Measurements from ENCODE around the gene ASB5. TPM values are rescaled to one million over a fixed set of nuclear protein-coding genes. Genes with fewer than 3 reads are reported as not detected.

ASB5 gene
- total and polyA plus RNA-seq, 2 donors from 2014 or later = 0.25 to 0.37 TPM

DNA sequence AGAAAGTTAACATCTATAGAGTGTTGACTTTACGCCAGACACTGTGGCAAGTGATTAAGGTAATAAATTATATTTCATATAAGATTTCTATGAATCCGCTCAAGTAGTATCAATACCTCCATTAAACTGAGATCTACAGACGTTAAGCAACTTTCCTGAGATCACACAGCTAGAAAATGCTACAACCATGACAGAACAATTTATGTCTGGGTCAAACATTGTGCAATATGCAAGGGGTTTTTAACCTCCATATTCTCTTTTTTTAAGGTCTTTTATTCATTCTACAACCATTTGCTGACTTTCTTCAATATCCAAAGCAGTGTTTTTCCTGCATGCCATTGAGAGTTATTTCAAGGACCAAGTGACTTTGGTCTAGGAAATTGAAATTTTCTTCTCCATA lies 10.9 kb downstream of the ASB5 start:
- H3K4me3 ChIP-seq (ENCODE audit: low read length in 3 of 3) = no peak overlapping the region
- no peak overlapping the region for H3K27ac ChIP-seq (ENCODE audit: low read depth in 2 of 2, low read length in 2 of 2)
- H3K9ac ChIP-seq (ENCODE audit: low read length in 3 of 3) = no peak overlapping the region
- no peak for FAIRE-seq
- no peak for TF ChIP-seq CTCF (IDR thresholded peaks at IDR 0.05; ENCODE audit: borderline replicate concordance, extremely low read depth, insufficient read depth)
- no peak for DNase-seq
- intact Hi-C loops (cut with DNase I) = no loop called here
- H3K4me1 ChIP-seq (ENCODE audit: control insufficient read depth in 2 of 3, insufficient read depth in 2 of 3, low read depth in 1 of 3, low read length in 3 of 3) = no peaks in the 10 kb centered on the region
- H3K36me3 ChIP-seq (ENCODE audit: control insufficient read depth in 2 of 3, insufficient read depth in 3 of 3, low read length in 3 of 3) = no peaks in the 10 kb centered on the region
- H3K27me3 ChIP-seq (ENCODE audit: control insufficient read depth, insufficient read depth, low read length) = no peaks in the 10 kb centered on the region
- H3K9me3 ChIP-seq (ENCODE audit: control insufficient read depth in 2 of 3, insufficient read depth in 1 of 3, low read length in 3 of 3) = no peaks in the 10 kb centered on the region

DNA sequence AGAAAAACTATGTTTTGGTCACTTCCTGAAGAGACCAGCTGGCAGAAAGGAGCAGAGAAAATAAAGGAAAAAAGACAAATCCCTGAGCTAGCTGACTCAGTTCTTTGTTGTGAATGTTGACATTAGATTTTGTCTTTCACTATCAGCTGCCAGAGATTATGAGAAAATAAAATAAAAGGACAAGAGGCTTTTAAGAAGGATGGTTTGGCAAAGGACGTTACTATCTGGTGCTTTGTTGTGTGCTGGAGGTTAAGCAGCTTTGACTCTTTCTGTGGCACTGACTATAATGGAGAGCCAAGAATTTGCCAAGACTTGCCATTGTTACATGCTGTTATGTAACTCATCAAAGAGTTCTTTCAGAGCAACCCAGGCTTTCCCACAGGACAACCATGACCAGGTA lies 12.1 kb downstream of the ASB5 start:
- FAIRE-seq (no peak), DNase-seq (no peak)
- TF ChIP-seq CTCF (IDR thresholded peaks at IDR 0.05; ENCODE audit: borderline replicate concordance, extremely low read depth, insufficient read depth) = no peak
- Histone ChIP-seq H3K4me1 (ENCODE audit: control insufficient read depth in 2 of 3, insufficient read depth in 2 of 3, low read depth in 1 of 3, low read length in 3 of 3) (no peaks in the 10 kb centered on the region), H3K27ac (ENCODE audit: low read depth in 2 of 2, low read length in 2 of 2) (no peak overlapping the region), H3K4me3 (ENCODE audit: low read length in 3 of 3) (no peak overlapping the region), H3K36me3 (ENCODE audit: control insufficient read depth in 2 of 3, insufficient read depth in 3 of 3, low read length in 3 of 3) (no peaks in the 10 kb centered on the region), H3K27me3 (ENCODE audit: control insufficient read depth, insufficient read depth, low read length) (no peaks in the 10 kb centered on the region), H3K9me3 (ENCODE audit: control insufficient read depth in 2 of 3, insufficient read depth in 1 of 3, low read length in 3 of 3) (no peaks in the 10 kb centered on the region), H3K9ac (ENCODE audit: low read length in 3 of 3) (no peak overlapping the region)
- intact Hi-C loops (cut with DNase I) = no loop called here

DNA sequence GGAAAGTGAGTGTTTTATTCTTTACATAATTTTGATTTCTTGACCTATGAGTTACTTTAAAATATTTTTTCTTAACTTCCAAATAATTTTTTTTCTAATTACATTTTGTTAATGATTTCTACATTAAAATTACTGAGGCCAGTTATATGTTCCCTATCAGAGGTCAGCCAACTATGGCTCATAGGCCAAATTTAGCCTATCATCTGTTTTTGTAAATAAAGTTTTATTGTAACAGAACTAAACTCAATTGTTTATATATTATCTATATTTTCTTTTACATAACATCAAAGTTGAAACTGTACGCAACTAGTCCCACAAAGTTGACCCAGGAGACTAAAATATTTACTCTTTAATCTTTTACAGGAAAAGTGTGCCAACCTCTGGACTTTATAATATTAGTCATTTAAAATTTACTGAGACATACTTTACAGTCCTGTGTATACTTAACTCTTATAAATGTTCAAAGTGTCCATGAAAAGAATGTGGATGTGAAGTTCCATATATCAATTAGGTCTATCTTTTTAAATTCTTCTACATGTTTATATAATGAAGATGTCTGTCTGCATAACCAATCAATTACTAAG lies 26.2 kb downstream of the ASB5 start:
- Histone ChIP-seq H3K27me3 (ENCODE audit: control insufficient read depth, insufficient read depth, low read length) (no peaks in the 10 kb centered on the region), H3K4me1 (ENCODE audit: control insufficient read depth in 2 of 3, insufficient read depth in 2 of 3, low read depth in 1 of 3, low read length in 3 of 3) (no peaks in the 10 kb centered on the region), H3K9me3 (ENCODE audit: control insufficient read depth in 2 of 3, insufficient read depth in 1 of 3, low read length in 3 of 3) (no peaks in the 10 kb centered on the region), H3K4me3 (ENCODE audit: low read length in 3 of 3) (no peak overlapping the region), H3K9ac (ENCODE audit: low read length in 3 of 3) (no peak overlapping the region), H3K36me3 (ENCODE audit: control insufficient read depth in 2 of 3, insufficient read depth in 3 of 3, low read length in 3 of 3) (no peaks in the 10 kb centered on the region), H3K27ac (ENCODE audit: low read depth in 2 of 2, low read length in 2 of 2) (no peak overlapping the region)
- DNase-seq (no peak), FAIRE-seq (no peak)
- intact Hi-C loops (cut with DNase I) = no loop called here
- TF ChIP-seq CTCF (IDR thresholded peaks at IDR 0.05; ENCODE audit: borderline replicate concordance, extremely low read depth, insufficient read depth) = no peak

DNA sequence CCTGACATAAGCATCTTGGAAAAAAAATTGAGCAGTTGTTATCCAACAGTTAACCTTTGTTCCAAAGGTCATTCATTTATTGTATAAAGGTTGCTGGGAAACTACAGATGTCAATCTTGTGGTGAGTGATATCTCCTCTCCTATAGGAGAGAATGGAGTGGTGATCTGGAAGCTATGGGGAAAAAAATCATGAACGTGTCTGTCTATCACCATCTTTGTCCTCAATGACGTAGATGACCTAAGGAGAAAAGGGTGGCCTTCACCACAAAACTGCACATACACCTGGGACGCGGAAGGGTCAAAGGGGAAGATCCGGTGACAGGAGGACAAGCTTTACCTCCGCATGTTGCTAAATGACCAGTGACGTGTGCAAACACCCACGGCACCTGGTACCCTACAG lies 27.3 kb downstream of the ASB5 start:
- DNase-seq (no peak), FAIRE-seq (no peak)
- Histone ChIP-seq H3K9me3 (ENCODE audit: control insufficient read depth in 2 of 3, insufficient read depth in 1 of 3, low read length in 3 of 3) (no peaks in the 10 kb centered on the region), H3K27me3 (ENCODE audit: control insufficient read depth, insufficient read depth, low read length) (no peaks in the 10 kb centered on the region), H3K4me3 (ENCODE audit: low read length in 3 of 3) (no peak overlapping the region), H3K36me3 (ENCODE audit: control insufficient read depth in 2 of 3, insufficient read depth in 3 of 3, low read length in 3 of 3) (no peaks in the 10 kb centered on the region), H3K27ac (ENCODE audit: low read depth in 2 of 2, low read length in 2 of 2) (no peak overlapping the region), H3K4me1 (ENCODE audit: control insufficient read depth in 2 of 3, insufficient read depth in 2 of 3, low read depth in 1 of 3, low read length in 3 of 3) (no peaks in the 10 kb centered on the region), H3K9ac (ENCODE audit: low read length in 3 of 3) (no peak overlapping the region)
- intact Hi-C loops (cut with DNase I) = no loop called here
- TF ChIP-seq CTCF (IDR thresholded peaks at IDR 0.05; ENCODE audit: borderline replicate concordance, extremely low read depth, insufficient read depth) = no peak

Measured in kidney (tissue), 14 donors.